H9 (cell line): Measurements from ENCODE around the gene LRRC7. TPM values are rescaled to one million over a fixed set of nuclear protein-coding genes. Genes with fewer than 3 reads are reported as not detected.

Experiments
- DNase-seq: peaks from one replicate; pipeline ENCODE4 v3.0.0-alpha.2; 2017
- H2AFZ ChIP-seq: one replicate; pipeline ENCODE4 v1.6.1; 2013; ENCODE audit warnings: mild to moderate bottlenecking, low read length, control low read depth, moderate library complexity
- H2AK5ac ChIP-seq: 2 replicates; pipeline ENCODE4 v1.6.1; 2013; ENCODE audit warnings: low read length, control low read depth, mixed read lengths; ENCODE audit not compliant: insufficient read length
- H2BK120ac ChIP-seq: one replicate; pipeline ENCODE4 v1.6.1; 2013; ENCODE audit warnings: low read depth, mild to moderate bottlenecking, low read length, control low read depth, inconsistent platforms; ENCODE audit not compliant: poor library complexity, severe bottlenecking
- H2BK12ac ChIP-seq: 2 replicates; pipeline ENCODE4 v1.6.1; 2013; ENCODE audit warnings: low read length, control low read depth, mixed read lengths, low read depth; ENCODE audit not compliant: insufficient read length
- H2BK15ac ChIP-seq: 2 replicates; pipeline ENCODE4 v1.6.1; 2013; ENCODE audit warnings: low read depth, low read length, control low read depth
- H2BK20ac ChIP-seq: one replicate; pipeline ENCODE4 v1.6.1; 2013; ENCODE audit warnings: low read depth, mild to moderate bottlenecking, low read length, control low read depth, inconsistent platforms; ENCODE audit not compliant: poor library complexity, severe bottlenecking
- H2BK5ac ChIP-seq: 2 replicates; pipeline ENCODE4 v1.6.1; 2013; ENCODE audit warnings: low read length, control low read depth, mixed read lengths; ENCODE audit not compliant: insufficient read length
- H3K14ac ChIP-seq: 2 replicates; pipeline ENCODE4 v1.6.1; 2013; ENCODE audit warnings: low read length, control low read depth; ENCODE audit not compliant: insufficient read depth
- H3K18ac ChIP-seq: 2 replicates; pipeline ENCODE4 v1.6.1; 2013; ENCODE audit warnings: low read depth, mild to moderate bottlenecking, mixed read lengths, low read length, control low read depth; ENCODE audit not compliant: insufficient read length
- H3K23ac ChIP-seq: 2 replicates; pipeline ENCODE4 v1.6.1; 2013; ENCODE audit warnings: low read length, control low read depth, mixed read lengths, low read depth; ENCODE audit not compliant: insufficient read length
- H3K23me2 ChIP-seq: 2 replicates; pipeline ENCODE4 v1.6.1; 2013; ENCODE audit warnings: low read depth, mild to moderate bottlenecking, mixed read lengths, low read length, control low read depth; ENCODE audit not compliant: insufficient read length, poor library complexity, severe bottlenecking
- H3K27ac ChIP-seq: 2 replicates; pipeline ENCODE4 v1.5.1; 2013; ENCODE audit warnings: low read length, control low read depth, mixed read lengths, low read depth; ENCODE audit not compliant: insufficient read length
- H3K27me3 ChIP-seq: 2 replicates; pipeline ENCODE4 v1.6.1; 2013; ENCODE audit warnings: low read length, control low read depth, inconsistent platforms; ENCODE audit not compliant: insufficient read depth
- H3K4ac ChIP-seq: 2 replicates; pipeline ENCODE4 v1.6.1; 2013; ENCODE audit warnings: low read depth, mild to moderate bottlenecking, control low read depth, inconsistent platforms, low read length, moderate library complexity
- H3K4me1 ChIP-seq: 2 replicates; pipeline ENCODE4 v1.6.1; 2013; ENCODE audit warnings: low read length, control low read depth, inconsistent platforms; ENCODE audit not compliant: insufficient read depth
- H3K4me2 ChIP-seq: 2 replicates; pipeline ENCODE4 v1.6.1; 2013; ENCODE audit warnings: low read length, control low read depth, mixed read lengths; ENCODE audit not compliant: insufficient read length, insufficient read depth
- H3K56ac ChIP-seq: 2 replicates; pipeline ENCODE4 v1.6.1; 2013; ENCODE audit warnings: low read depth, mild to moderate bottlenecking, mixed read lengths, low read length, control low read depth; ENCODE audit not compliant: insufficient read length
- H3K79me1 ChIP-seq: 2 replicates; pipeline ENCODE4 v1.6.1; 2013; ENCODE audit warnings: low read depth, mild to moderate bottlenecking, moderate library complexity, low read length, control low read depth, inconsistent platforms; ENCODE audit not compliant: insufficient read depth, poor library complexity, severe bottlenecking
- H3K79me2 ChIP-seq: 2 replicates; pipeline ENCODE4 v1.6.1; 2013; ENCODE audit warnings: low read length, control low read depth, inconsistent platforms; ENCODE audit not compliant: insufficient read depth
- H3K9ac ChIP-seq: 2 replicates; pipeline ENCODE4 v1.6.1; 2013; ENCODE audit warnings: low read length, control low read depth, mixed read lengths; ENCODE audit not compliant: insufficient read length; ENCODE audit errors: extremely low read depth
- H3K9me3 ChIP-seq: one replicate; pipeline ENCODE4 v1.6.1; 2013; ENCODE audit warnings: low read depth, low read length, inconsistent platforms; ENCODE audit not compliant: control insufficient read depth
- H3T11ph ChIP-seq: one replicate; pipeline ENCODE4 v1.6.1; 2013; ENCODE audit warnings: mild to moderate bottlenecking, low read length, control low read depth, inconsistent platforms
- H4K20me1 ChIP-seq: one replicate; pipeline ENCODE4 v1.6.1; 2013; ENCODE audit not compliant: control insufficient read depth, insufficient read length, insufficient read depth
- H4K5ac ChIP-seq: 2 replicates; pipeline ENCODE4 v1.6.1; 2013; ENCODE audit warnings: low read depth, mild to moderate bottlenecking, mixed read lengths, low read length, control low read depth; ENCODE audit not compliant: insufficient read length
- H4K8ac ChIP-seq: replicated peaks from 2 replicates; pipeline ENCODE4 v1.6.1; 2013; ENCODE audit warnings: low read length, control low read depth, mixed read lengths, low read depth; ENCODE audit not compliant: insufficient read length
- H4K91ac ChIP-seq: 2 replicates; pipeline ENCODE4 v1.6.1; 2013; ENCODE audit warnings: low read depth, mild to moderate bottlenecking, moderate library complexity, mixed read lengths, low read length, control low read depth; ENCODE audit not compliant: insufficient read length
- H3K27ac Mint-ChIP-seq, 3 experiments: 2 replicates in 2 of 3; 3 replicates in 1 of 3; pipeline ENCODE4 v1.8.0; 2020 to 2021; ENCODE audit warnings: mixed read lengths in 3 of 3, mild to moderate bottlenecking in 1 of 3, moderate library complexity in 1 of 3
- H3K27me3 Mint-ChIP-seq: 2 replicates; pipeline ENCODE4 v1.8.0; 2021; ENCODE audit warnings: low read depth, mild to moderate bottlenecking, moderate library complexity, mixed read lengths
- H3K36me3 Mint-ChIP-seq, 3 experiments: 2 replicates in 2 of 3; 3 replicates in 1 of 3; pipeline ENCODE4 v1.8.0; 2020 to 2021; ENCODE audit warnings: low read depth in 3 of 3, mixed read lengths in 3 of 3; ENCODE audit not compliant: insufficient read depth in 1 of 3
- H3K4me1 Mint-ChIP-seq, 2 experiments: 2 replicates each; pipeline ENCODE4 v1.8.0; 2020; ENCODE audit warnings: mixed read lengths in 2 of 2
- H3K4me3 Mint-ChIP-seq, 2 experiments: 2 replicates in 1 of 2; 3 replicates in 1 of 2; pipeline ENCODE4 v1.8.0; 2020 to 2021; ENCODE audit warnings: mild to moderate bottlenecking in 2 of 2, mixed read lengths in 2 of 2, moderate library complexity in 1 of 2
- H3K9me3 Mint-ChIP-seq, 2 experiments: 2 replicates in 1 of 2; 3 replicates in 1 of 2; pipeline ENCODE4 v1.8.0; 2020; ENCODE audit warnings: mild to moderate bottlenecking in 2 of 2, mixed read lengths in 2 of 2, moderate library complexity in 1 of 2
- WGBS: extraction: QIAGEN DNeasy Blood & Tissue Kit; methylation state at CpG from one replicate; pipeline ENCODE4 v1.1.7; 2013; ENCODE audit warnings: missing lambda C conversion rate, low lambda C conversion rate, mixed read lengths; ENCODE audit not compliant: insufficient read length; ENCODE audit errors: extremely low coverage; 5-methylcytosine and 5-hydroxymethylcytosine counted together
- total RNA-seq: library from RNA; stranded (reverse); gene quantifications from 2 replicates; pipeline ENCODE4 v1.2.1, GENCODE V29; 2021
- TF ChIP-seq, protein P1 (sequence below): fragments of 200-600 bp; sonication (generic); conservative IDR thresholded peaks from 3 replicates; pipeline ENCODE4 v1.8.0; 2021; ENCODE audit warnings: antibody characterized with exemption, mild to moderate bottlenecking

The LRRC7 gene
- total RNA-seq, 1 experiment from 2014 or later, result not detected

DNA sequence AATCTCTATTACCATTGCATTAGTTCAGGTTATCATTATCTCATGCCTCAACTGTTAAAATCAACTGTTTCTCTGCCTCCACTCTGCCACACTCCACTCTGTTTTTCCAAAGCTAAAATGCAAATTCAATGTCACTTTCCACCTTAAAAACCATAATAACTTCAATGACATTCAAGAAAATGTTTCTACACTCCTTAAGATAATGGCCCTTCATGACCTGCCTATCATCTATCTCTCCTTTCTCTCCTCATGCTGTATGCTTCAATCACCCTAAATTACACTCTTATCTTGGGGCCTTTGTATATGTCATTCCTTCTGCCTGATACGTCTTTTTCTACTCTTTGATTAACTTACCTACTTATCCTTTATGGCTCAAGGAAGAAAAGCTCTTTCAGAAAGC, 296.0 kb downstream of the LRRC7 start:
- Histone ChIP-seq H2BK20ac (no peak overlapping the region), H2BK5ac (no peak overlapping the region), H4K5ac (no peak overlapping the region), H3K79me2 (no peaks in the 10 kb centered on the region), H3K27ac (no peak overlapping the region), H3K4ac (no peak overlapping the region), H3K14ac (no peak overlapping the region), H3K9ac (no peak overlapping the region), H3K23ac (no peak overlapping the region), H2BK15ac (no peak overlapping the region), H3K18ac (no peak overlapping the region), H2BK120ac (no peak overlapping the region), H3K79me1 (no peaks in the 10 kb centered on the region), H3K23me2 (no peaks in the 10 kb centered on the region), H4K8ac (no peak overlapping the region), H2AK5ac (no peak overlapping the region), H3K9me3 (no peaks in the 10 kb centered on the region), H3K4me2 (no peak overlapping the region), H3K27me3 (no peaks in the 10 kb centered on the region), H2BK12ac (no peak overlapping the region), H2AFZ (no peak overlapping the region), H4K20me1 (no peaks in the 10 kb centered on the region), H3K4me1 (no peaks in the 10 kb centered on the region), H3K56ac (no peak overlapping the region), H3T11ph (no peak overlapping the region), H4K91ac (no peak overlapping the region)
- no peaks in the 10 kb centered on the region for H3K36me3 Mint-ChIP-seq
- no peaks in the 10 kb centered on the region for H3K9me3 Mint-ChIP-seq
- H3K4me1 Mint-ChIP-seq, result peaks cover 4% of the 10 kb centered on the region in 2 experiments
- no peak for DNase-seq
- TF ChIP-seq, protein P1, sequence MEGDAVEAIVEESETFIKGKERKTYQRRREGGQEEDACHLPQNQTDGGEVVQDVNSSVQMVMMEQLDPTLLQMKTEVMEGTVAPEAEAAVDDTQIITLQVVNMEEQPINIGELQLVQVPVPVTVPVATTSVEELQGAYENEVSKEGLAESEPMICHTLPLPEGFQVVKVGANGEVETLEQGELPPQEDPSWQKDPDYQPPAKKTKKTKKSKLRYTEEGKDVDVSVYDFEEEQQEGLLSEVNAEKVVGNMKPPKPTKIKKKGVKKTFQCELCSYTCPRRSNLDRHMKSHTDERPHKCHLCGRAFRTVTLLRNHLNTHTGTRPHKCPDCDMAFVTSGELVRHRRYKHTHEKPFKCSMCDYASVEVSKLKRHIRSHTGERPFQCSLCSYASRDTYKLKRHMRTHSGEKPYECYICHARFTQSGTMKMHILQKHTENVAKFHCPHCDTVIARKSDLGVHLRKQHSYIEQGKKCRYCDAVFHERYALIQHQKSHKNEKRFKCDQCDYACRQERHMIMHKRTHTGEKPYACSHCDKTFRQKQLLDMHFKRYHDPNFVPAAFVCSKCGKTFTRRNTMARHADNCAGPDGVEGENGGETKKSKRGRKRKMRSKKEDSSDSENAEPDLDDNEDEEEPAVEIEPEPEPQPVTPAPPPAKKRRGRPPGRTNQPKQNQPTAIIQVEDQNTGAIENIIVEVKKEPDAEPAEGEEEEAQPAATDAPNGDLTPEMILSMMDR, result no peak
- no peak overlapping the region for H3K27ac Mint-ChIP-seq
- no CpG with 5 or more reads among the region's 1 CpG for WGBS
- no peaks in the 10 kb centered on the region for H3K27me3 Mint-ChIP-seq
- H3K4me3 Mint-ChIP-seq, result no peak overlapping the region
